NCI-H2171 treated with DMSO at 0.1 percent for 48 hours (cell line): ENCODE results near the gene ASTN2.
"Not testable (repeated sequence)": the region's sequence is repeated elsewhere in the genome, so short reads cannot be mapped to it uniquely, and the experiment has no call there.

ENCODE experiments used
- DNase-seq: peaks from one replicate; lab custom pipeline; 2025; lab: John Stamatoyannopoulos, UW

ASTN2 gene

DNA sequence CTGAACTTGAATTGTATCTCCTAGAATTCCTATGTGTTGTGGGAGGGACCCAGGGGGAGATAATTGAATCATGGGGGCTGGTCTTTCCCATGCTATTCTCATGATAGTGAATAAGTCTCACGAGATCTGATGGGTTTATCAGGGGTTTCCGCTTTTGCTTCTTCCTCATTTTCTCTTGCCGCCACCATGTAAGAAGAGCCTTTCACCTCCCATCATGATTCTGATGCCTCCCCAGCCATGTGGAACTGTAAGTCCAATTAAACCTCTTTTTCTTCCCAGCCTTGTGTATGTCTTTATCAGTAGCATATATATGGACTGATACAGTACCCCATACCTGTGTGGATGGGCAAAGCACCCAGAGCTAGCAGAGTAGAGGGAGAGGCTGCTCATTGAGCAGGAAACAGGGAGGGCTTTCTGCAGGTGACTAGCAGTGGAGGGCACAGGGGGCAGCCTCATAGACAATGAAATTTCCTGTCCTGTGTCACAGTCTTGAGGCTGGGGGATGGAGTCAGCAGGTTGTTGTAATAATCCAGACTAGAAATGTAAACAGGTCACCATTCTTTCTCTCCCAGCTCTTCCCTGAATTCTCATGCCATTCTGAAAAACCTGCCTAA lies 496.9 kb downstream of the ASTN2 start:
- not testable (repeated sequence) for DNase-seq

DNA sequence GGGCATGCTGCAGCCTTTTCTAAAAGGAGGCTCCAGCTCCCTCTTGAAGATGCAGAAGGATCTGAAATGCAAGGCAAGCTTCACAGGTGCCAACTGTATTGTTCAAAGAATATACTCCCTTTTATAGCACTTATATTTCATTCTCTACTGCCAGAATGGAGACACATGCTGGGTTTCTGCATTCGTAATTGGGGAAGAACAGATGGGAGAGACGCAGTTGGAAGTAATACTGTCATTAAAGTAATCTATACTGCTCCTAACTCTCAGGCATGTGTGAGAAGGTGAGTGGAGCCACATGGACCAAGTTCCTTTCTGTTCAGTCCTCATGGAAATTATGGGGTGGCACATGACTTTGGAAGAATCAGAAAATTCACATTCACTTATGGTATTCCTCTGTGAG lies 501.3 kb downstream of the ASTN2 start:
- peak; percentile 96 for DNase-seq

DNA sequence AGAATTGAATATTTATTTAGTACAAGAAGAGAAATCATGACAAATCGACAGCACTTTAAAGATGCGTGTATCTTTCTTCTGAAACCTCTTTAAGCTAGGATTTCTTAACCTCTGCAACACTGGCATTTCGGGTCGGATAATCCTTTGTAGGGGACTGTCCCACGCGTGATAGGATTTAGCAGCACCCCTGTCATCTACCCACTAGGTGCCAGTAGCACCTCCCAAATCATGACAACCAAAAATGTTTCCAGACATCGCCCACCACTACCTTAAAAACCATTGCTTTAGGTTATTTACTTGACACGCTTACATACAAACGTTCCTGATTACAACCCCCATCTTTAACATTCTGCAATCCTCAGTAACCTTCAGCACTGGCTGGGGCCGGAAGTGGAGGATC lies 504.7 kb downstream of the ASTN2 start:
- DNase-seq = no peak

DNA sequence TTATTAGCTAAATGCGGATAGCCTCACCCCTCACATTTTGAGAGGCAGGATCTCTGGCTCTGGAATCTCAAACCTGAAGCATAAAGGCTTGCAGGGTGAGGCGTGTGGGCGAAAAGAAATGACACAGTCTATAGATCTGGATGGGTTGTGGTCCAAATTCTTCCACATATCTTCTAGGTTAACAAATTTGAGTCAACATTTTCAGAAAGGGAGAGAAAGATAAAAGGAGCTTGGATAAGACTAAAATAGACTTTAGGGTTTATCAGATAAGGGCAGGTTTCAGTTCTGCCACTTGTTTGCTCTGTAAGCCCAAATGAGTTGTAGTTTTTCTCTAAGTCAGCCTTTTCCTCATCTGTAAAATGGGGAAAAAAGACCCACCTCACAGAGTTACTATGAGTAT lies 506.9 kb downstream of the ASTN2 start:
- DNase-seq = no peak

DNA sequence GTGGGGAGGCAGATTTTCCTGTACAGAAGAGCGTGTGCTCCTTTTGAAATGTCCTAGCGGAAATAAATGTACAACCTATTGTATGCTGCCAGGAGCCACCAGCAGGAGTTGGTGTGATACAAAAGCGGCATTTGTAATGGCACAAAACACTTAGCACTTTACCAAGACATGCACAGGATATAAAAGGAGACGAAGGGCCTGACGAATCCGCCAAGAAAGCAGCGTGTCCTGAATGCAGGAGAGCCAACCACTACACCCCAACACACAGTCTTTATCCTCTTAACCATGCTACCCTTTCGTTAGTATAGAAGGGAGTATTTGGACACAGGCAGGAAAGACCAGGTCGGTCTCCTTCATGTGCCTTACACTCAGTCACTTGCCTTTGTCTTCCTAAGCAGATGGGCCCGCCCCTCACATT lies 509.7 kb downstream of the ASTN2 start:
- no peak for DNase-seq

DNA sequence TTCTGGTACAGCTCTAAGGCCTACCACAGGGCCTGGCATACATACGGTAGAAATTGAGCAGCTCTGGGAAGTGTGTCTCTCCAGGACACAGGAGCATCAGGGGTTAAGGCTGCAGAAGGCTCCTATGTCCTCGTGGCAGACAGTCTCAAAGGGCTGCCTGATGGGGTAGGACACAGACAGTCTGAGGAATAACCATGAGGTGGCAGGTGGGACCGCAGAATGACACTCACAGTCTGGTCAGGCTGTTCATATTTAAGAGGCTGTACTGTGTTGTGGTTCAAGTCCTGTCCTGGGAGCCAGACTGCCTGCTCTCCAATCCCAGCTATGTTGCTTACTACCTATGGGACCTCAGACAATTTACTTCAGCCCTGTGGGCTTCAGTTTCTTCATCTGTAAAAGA lies 510.7 kb downstream of the ASTN2 start:
- DNase-seq = no peak

DNA sequence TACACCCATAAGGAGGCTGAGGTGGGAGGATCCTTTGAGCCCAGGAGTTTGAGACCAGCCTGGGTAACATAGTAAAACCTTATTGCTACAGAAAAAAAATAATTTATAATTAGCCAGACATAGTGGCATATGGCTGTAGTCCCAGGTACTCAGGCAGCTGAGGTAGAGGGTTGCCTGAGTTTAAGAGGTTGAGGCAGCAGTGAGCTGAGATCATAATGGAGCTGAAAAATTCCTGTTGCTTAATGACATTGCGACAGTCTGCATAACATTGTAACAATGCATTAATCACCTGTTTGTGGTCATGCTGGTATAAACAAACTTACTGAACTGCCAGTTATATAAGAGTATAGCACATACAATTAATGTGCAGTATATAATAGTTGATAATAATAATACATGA lies 513.6 kb downstream of the ASTN2 start:
- DNase-seq = peak; percentile 21

DNA sequence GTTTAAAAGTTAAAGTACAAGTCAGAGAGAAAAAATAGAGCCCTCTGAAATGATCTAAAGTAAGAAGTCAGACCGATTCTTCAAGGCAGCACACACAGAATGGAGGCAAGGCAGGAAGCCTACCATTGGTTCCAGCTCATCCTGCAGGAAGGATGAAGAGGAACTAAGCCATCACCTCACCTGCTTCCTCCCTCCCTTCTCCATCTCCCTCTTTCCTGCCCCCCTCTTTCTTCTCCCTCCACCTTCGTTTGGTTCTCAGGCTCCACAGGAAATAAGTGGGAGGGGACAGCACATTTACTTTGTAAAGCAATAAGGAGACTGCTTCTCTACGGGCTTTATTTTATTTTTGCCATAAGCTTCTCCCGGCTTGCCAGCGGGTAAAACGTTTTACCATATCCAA lies 514.3 kb downstream of the ASTN2 start:
- no peak for DNase-seq

DNA sequence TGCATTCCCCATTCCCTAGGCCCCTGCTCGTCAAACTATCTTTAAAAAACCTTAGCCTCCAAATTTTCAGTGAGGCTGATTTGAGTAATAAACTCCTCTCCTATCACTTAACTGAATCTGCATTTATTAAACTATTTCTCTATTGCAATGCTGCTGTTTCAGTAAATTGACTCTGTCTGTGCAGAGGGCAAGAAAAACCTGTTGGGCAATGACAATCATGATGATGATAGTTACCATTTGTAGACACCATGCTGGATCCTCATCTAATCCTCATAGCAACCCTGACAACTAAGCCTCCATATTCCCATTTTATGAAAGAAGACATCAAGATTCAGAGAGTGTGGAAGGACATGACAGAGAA lies 514.9 kb downstream of the ASTN2 start:
- DNase-seq = no peak

DNA sequence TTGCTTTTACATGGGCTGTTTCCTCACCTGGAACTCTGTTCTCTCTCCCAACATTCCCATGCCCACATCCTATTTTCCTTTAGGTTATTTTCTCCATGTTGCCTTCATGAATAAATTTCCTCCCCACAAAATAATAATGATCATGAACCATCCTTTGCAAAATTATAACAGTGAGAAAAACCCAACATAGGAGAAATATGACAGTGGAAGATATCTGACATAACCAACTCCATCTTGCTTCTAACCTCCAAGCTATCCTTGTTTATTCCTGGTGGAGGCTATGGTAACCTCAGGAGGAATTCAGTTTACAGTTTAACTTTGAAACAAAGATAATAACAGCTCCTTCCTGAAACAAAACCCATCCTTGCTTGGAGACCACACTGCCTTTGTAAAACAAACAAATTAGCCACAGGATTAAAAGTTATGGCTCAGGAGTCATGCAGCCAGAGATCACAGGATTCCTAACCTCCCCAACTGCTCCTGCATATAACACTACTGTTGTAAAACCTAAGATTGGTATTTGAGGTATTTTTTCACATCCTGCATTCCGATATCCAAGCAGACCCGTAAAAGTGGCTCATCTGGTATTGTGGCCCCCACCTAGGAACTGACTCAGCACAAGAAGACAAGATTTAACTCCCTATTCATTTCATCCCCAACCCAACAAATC lies 515.4 kb downstream of the ASTN2 start:
- DNase-seq = no peak

DNA sequence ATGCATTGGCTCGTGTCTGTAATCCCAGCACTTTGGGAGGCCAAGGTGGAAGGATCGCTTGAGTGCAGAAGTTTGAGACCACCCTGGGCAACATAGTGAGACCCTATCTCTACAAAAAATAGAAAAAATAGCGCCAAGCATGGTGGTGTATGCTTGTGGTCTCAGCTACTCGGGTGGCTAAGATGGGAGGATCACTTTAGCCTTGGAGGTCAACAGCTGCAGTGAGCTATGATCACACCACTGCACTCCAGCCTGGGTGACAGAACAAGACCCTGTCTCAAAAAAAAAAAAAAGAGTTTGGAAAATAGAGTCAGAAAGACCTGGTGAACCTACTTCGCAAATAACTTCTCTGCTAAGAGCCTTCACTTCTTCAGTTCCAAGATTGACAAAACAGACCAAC lies 516.7 kb downstream of the ASTN2 start:
- not testable (repeated sequence) for DNase-seq

DNA sequence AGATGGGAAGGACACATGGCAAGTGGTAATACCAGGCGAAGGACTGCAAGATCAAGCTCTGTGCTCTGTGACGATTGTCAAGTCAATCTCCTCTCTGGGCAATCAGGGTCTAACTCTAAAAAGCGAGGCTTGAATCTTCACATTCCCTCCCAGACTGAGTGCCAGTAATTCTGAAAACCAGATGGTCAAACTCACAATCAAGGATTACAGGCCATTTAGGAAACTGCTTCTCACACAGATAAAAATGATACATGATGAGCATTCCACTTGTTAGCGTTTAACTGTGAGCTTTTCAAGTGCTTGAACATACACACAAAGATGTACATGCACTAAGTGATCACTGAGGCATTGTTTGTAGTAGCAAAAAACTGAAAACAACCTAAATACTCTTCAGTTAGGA lies 517.7 kb downstream of the ASTN2 start:
- DNase-seq = no peak

DNA sequence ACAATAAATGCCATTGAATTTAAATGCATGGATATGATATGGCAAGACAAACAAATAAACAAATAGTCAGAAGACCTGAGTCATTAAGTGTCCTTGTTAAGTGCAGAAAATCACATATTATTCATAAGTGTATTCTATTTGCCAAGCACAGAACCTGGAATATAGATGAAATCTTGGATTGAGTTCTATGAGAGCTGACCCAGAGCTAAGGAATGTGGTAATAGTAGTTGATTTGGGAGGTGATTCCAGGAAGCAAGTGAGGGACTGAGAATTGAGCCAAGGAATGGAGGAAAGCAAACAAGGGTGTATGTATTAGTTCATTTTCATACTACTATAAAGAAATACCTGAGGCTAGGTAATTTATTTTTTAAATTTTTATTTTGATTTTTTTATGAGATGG lies 518.9 kb downstream of the ASTN2 start:
- DNase-seq = no peak

DNA sequence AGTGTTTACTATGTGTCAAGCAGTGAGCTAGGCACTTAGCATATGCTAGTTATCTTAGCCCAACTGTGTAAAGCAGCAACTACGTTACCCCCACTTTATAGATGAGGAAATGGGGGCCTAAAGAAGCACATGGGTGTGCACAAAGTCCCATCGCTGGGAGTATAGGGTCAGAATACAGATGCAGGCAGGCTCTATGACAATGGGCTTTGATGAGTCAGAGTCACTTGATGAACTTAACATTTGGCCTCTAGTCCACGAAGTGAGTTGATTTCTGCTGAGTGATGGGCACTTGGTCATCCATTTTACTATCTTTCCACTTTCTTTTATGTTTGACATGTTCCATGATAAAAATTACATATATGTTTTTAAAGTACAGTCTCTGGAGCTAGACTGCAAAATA lies 523.4 kb downstream of the ASTN2 start:
- DNase-seq = no peak

DNA sequence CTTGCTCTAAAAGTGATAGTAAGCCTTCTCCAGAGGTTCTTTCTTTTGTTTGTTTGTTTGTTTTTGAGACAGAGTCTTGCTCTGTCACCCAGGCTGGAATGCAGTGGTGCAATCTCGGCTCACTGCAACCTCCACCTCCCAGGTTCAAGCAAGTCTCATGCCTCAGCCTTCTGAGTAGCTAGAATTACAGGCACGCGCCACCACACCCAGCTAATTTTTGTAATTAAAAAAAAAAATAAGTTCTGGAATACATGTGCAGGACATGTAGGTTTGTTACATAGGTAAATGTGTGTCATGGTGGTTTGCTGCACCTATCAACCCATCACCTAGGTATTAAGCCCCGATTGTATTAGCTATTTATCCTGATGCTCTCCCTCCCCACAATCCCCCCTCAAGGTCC lies 526.4 kb downstream of the ASTN2 start:
- not testable (repeated sequence) for DNase-seq

DNA sequence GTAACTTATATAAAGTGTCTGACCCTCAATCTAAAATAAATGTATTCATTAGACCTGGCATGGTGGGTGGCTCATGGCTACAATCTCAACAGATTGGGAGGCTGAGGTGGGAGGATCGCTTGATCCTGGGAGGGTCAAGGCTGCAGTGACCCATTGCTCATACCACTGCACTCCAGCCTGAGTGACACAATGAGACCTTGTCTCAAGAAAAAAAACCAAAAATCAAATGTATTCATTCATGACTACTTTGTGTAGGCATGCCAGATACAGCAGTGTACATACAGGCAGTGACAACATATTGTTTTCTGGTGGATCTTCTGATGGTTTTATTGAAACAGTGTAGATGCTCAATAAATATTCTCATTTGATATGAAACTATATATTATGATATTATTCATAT lies 526.8 kb downstream of the ASTN2 start:
- DNase-seq = no peak

DNA sequence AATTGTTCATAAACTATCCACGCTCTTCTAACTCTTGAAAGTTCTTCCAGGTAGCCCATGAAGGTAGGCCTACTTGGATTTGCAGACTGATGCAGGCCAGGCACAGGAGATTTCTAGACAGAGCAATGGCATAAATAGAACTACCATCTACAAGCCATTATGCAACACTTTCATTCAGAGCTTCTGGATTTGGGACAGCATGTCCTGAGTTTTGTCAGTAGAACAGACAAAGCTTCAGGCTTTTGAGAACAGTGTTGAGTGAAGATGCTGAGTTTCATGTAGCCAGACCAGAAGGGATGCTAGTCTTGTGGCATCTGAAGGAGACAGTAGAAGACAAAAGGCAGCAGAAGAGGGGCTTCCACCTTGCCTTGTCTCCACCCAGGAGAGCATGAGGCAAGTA lies 531.2 kb downstream of the ASTN2 start:
- no peak for DNase-seq

DNA sequence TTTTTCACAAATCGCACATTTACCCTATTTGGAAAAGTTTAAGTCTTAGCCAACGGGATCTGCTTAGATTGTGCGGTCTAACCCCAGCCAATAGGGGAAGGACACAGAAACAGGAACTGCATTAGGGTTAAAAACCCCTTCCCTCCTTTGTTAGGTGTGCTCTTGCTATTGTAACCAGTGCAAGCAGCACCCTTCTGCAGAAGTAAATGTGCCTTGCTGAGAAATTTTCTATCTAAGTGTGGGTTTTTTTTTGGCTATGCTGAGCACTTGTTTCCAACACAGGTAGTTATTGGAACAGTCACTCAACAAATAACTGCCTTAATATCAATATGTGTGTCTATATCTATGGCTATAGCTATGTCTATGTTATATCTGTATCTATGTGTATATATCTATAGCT lies 537.8 kb downstream of the ASTN2 start:
- DNase-seq = no peak

DNA sequence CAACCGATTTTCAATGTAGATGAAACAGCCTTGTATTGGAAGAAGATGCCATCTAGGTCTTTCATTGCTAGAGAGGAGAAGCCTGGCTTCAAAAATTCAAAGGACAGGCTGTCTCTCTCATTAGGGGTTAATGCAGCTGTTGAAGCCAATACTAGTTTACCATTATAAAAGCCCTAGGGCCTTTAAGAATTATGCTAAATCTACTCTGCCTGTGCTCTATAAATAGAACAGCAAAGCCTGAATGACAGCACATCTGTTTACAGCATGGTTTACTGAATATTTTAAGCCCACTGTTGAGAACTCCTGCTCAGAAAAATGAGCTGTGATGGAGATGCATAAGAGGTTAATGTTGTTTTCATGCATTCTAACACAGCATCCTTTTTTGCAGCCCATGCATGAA lies 539.3 kb downstream of the ASTN2 start:
- DNase-seq = no peak

DNA sequence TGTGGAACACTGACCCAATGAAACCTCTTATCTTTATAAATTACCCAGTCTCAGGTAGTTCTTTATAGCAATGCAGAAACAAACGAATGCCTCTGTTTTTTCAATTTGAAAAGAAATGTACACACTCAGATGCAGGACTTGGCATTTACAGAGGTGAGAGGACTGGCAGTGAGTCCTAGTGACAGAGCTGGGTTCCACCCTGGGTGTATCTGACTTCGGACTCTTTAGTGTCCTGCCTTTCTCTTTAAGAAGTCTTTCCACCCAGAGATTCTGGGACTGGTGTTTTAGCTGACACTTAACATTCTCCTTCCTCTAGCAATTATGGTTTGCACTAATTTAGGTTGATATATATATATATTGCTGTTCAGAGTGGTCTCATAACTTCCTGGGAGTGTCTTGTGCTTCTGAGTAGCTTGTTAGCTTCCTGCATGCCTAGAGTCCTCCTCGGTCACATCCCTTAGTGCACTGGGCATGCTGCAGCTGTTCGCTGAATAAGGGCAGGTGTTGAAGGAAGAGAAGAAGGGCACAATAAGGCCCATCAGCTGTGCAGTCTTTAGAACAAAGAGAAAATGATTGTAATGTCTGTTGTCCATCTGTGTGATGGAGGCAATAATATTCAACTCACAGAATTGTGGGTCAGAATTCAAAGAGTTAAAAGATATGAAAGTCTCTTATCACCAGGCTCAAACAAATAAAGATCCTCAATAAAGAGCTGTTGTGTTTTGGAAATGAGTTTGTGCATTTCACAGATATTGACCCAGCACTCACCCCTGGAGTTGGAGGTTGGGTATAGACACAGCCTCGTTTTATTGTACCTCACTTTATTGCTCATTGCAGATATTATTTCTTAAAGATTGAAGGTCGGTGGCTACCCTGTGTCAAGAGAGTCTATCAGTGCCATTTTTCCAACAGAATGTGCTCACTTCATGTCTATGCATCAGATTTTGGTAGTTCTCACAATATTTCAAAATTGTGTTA lies 540.6 kb downstream of the ASTN2 start:
- no peak for DNase-seq

DNA sequence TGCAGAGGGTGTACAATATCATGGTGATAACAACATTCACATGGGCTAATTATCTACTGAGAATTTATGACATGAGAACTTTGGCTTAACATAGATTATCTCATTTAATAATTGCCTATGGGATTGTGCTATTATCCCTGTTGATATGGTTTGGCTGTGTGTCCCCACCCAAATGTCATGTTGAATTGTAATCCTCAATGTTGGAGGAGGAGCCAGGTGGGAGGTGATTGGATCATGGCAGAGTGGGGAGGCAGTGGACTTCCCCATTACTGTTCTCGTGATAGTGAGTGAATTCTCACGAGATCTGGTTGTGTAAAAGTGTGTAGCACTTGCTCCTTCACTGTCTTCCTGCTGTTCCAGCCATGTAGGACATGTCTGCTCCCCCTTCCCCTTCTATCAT lies 541.4 kb downstream of the ASTN2 start:
- no peak for DNase-seq

DNA sequence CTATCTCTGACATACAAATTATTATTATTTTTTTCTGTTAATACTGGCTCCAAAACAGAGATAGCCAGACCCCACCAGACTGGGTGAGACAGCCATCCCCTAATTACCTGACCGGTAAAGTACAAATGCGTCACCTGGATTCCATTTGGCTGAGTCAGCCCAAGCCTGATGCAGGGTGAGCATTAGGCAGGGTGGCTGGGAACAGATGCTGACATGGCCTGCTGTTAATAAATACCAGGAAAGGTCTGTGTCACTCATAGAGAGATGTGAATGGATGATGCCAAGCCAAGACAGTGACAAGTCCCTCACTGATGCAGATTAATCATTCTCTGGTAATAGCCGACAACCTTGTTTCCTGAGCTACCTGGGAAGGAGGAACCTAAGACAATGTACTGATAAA lies 544.3 kb downstream of the ASTN2 start:
- DNase-seq = peak; percentile 46

DNA sequence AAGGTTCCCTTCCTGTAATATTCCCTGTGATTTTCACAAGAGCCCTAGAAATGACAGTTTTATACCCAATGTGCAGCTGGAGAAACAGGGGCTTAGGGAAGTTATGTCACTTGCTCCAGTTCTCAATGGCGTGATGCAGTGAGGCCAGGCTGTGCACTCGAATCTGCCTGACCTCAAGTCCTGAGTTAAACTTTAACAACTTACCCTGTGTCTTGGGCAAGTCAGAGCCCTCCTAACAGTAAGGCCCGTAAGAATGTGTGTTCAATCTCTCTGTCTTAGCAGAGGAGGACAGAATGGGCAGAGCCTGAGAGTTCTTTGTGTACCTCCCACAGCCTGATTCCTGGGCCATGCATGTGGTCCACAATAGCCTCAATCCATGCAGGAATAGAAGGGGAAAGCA lies 546.7 kb downstream of the ASTN2 start:
- DNase-seq = no peak
